Measurements from ENCODE around the gene SH3RF3.

Gene SH3RF3

DNA sequence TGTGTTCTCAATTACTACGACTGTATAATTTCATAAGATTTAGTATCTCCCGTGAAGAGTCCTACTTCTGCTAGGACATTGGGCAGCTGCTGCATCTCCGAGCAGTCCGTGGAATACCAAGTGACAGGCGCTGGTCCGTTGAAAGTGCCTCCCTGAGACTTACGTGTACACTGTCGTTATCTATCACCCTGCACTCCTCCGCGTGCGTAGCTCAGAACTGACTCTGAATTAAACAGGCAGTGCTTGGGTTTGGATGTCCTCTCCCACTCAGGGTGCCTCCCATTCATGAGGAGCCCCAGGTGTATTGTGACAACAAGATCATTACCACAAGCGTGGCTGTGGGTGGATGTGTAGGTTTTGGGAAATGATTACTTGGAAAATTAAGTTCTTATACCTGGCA is 148.4 kb downstream of the SH3RF3 start:
- Histone ChIP-seq H3K4me2 (ENCODE audit: insufficient read depth, low read length, poor library complexity, severe bottlenecking) (no peak overlapping the region), H3K79me1 (ENCODE audit: low read depth, low read length) (no peaks in the 10 kb centered on the region), H3K23ac (ENCODE audit: low read depth, low read length, poor library complexity) (no peak overlapping the region), H4K8ac (ENCODE audit: low read depth, low read length) (no peak overlapping the region), H2AFZ (ENCODE audit: low read length) (no peak overlapping the region), H3K27me3 (ENCODE audit: control insufficient read depth in 3 of 3, insufficient read depth in 3 of 3, low read depth in 1 of 3, low read length in 3 of 3) (no peaks in the 10 kb centered on the region), H4K91ac (ENCODE audit: low read depth, low read length, poor library complexity) (no peak overlapping the region), H2AK5ac (ENCODE audit: low read depth, low read length) (no peak overlapping the region), H3K4ac (ENCODE audit: low read length) (no peak overlapping the region), H2BK12ac (ENCODE audit: low read length) (no peak overlapping the region), H3K14ac (ENCODE audit: low read length) (peak overlapping the region; percentile 10), H2BK120ac (ENCODE audit: low read depth, low read length) (no peak overlapping the region), H3K4me3 (ENCODE audit: low read length in 2 of 2) (no peak overlapping the region), H3K27ac (replicated peaks; ENCODE audit: low read length) (no peak overlapping the region), H3K9me3 (replicated peaks in 1 of 2; ENCODE audit: control insufficient read depth in 2 of 2, insufficient read depth in 1 of 2, low read depth in 1 of 2, low read length in 2 of 2) (no peaks in the 10 kb centered on the region), H2BK15ac (ENCODE audit: low read length) (no peak overlapping the region), H3K36me3 (replicated peaks in 1 of 2; ENCODE audit: control insufficient read depth in 2 of 2, insufficient read depth in 2 of 2, low read length in 2 of 2) (no peaks in the 10 kb centered on the region), H3K9ac (ENCODE audit: low read depth, low read length, poor library complexity) (no peak overlapping the region), H3K4me1 (ENCODE audit: control insufficient read depth in 2 of 2, insufficient read depth in 1 of 2, low read depth in 1 of 2, low read length in 2 of 2) (peaks cover 5 to 6% of the 10 kb centered on the region in 2 donors), H3K18ac (ENCODE audit: low read length) (no peak overlapping the region), H2BK5ac (ENCODE audit: low read length) (no peak overlapping the region)
- DNase-seq (ENCODE audit: low spot score) = no peak
- no CpG with 5 or more reads among the region's 12 CpGs for WGBS, 2 donors (ENCODE audit: extremely low coverage in 2 of 2, insufficient read length in 2 of 2, insufficient replicate concordance in 1 of 2)

DNA sequence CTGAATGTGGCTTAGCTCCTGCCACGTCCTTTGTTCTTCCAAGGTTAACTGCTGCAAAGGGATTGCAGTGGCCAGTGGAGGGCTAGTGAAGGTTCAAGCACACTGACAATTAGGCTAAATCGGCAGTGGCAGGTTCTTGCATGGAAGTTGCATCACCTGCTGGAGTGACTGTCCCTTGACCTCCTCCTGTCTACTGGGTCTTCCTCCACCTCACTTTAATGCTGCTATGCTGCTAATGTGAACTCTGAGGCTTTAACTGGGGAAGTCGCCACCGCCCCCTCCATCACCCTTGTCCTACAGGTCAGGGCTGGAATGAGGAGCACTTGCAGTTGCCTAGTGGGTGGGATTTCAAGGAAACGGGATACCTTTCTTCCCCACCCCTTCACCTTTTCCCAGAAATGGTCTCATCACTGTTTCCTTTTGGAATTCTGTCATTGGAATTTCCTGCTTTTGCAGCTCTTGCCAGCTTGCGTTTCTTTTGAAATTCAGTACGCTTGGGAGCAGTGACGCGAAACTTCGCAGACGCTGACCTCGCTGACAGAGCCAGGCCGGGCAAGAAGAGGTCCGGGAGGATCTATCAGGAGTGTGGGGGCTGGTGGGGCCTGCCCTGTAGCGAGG is 150.3 kb downstream of the SH3RF3 start:
- no peaks in the 10 kb centered on the region for H3K79me1 ChIP-seq (ENCODE audit: low read depth, low read length)
- H3K4me2 ChIP-seq (ENCODE audit: insufficient read depth, low read length, poor library complexity, severe bottlenecking) = no peak overlapping the region
- H2BK12ac ChIP-seq (ENCODE audit: low read length) = no peak overlapping the region
- no peak overlapping the region for H3K14ac ChIP-seq (ENCODE audit: low read length)
- H3K27ac ChIP-seq (replicated peaks; ENCODE audit: low read length) = no peak overlapping the region
- no peaks in the 10 kb centered on the region for H3K36me3 ChIP-seq (replicated peaks in 1 of 2; ENCODE audit: control insufficient read depth in 2 of 2, insufficient read depth in 2 of 2, low read length in 2 of 2)
- no CpG with 5 or more reads among the region's 15 CpGs for WGBS, 2 donors (ENCODE audit: extremely low coverage in 2 of 2, insufficient read length in 2 of 2, insufficient replicate concordance in 1 of 2)
- H3K9me3 ChIP-seq (replicated peaks in 1 of 2; ENCODE audit: control insufficient read depth in 2 of 2, insufficient read depth in 1 of 2, low read depth in 1 of 2, low read length in 2 of 2) = no peaks in the 10 kb centered on the region
- H3K9ac ChIP-seq (ENCODE audit: low read depth, low read length, poor library complexity) = no peak overlapping the region
- peak overlapping the region; percentile 27 for H2AFZ ChIP-seq (ENCODE audit: low read length)
- H3K4me1 ChIP-seq (ENCODE audit: control insufficient read depth in 2 of 2, insufficient read depth in 1 of 2, low read depth in 1 of 2, low read length in 2 of 2) = peaks cover 5 to 6% of the 10 kb centered on the region in 2 donors
- H4K8ac ChIP-seq (ENCODE audit: low read depth, low read length) = no peak overlapping the region
- no peak overlapping the region for H3K23ac ChIP-seq (ENCODE audit: low read depth, low read length, poor library complexity)
- H2BK15ac ChIP-seq (ENCODE audit: low read length) = no peak overlapping the region
- no peak overlapping the region for H2BK5ac ChIP-seq (ENCODE audit: low read length)
- DNase-seq (ENCODE audit: low spot score) = no peak
- H4K91ac ChIP-seq (ENCODE audit: low read depth, low read length, poor library complexity) = no peak overlapping the region
- H3K4me3 ChIP-seq (ENCODE audit: low read length in 2 of 2) = no peak overlapping the region
- H3K18ac ChIP-seq (ENCODE audit: low read length) = no peak overlapping the region
- H3K27me3 ChIP-seq (ENCODE audit: control insufficient read depth in 3 of 3, insufficient read depth in 3 of 3, low read depth in 1 of 3, low read length in 3 of 3) = no peaks in the 10 kb centered on the region
- H2AK5ac ChIP-seq (ENCODE audit: low read depth, low read length) = no peak overlapping the region
- H3K4ac ChIP-seq (ENCODE audit: low read length) = no peak overlapping the region
- H2BK120ac ChIP-seq (ENCODE audit: low read depth, low read length) = no peak overlapping the region

DNA sequence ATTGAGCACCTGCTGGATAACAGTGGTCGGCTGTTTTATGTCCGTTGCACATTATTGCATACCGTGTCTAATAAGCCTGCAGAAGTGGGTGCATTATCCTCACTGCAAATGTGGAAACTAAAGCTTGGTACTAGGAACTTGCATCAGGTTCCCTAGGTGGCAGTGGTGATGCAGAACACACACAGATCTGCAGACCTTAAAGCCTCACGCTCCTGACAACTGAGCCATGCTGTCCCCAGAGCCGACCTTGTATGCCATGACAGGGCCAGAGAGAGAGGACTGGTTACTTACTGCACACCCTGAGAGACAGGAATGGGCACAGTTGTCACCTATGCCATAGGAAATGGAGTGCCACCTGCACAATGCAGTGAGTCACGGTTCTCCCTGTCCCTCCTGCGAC is 151.8 kb downstream of the SH3RF3 start:
- WGBS, 2 donors (ENCODE audit: extremely low coverage in 2 of 2, insufficient read length in 2 of 2, insufficient replicate concordance in 1 of 2) = no CpG with 5 or more reads among the region's 7 CpGs

DNA sequence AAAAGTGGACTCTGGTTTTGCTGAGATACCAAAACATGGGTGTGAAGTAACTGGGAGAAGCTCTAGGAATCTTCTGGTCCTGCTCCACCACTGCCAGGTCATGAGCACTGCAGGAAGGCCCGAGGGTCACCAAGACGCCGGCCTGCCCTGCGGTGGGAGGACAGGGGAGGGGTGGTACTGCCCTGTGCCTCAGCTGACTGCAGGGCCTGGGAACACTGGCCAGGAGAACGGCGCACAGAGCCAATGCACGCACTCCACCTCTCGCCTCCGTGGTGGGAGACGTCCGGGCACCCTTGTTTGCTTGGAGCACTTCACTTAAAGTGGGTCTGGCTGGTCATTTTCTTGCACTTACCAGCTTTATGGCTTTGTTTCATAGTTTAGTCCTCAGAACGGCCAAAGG is 153.4 kb downstream of the SH3RF3 start:
- no peak for DNase-seq (ENCODE audit: low spot score)
- peak overlapping the region; percentile 40 for H3K18ac ChIP-seq (ENCODE audit: low read length)
- no CpG with 5 or more reads among the region's 12 CpGs for WGBS, 2 donors (ENCODE audit: extremely low coverage in 2 of 2, insufficient read length in 2 of 2, insufficient replicate concordance in 1 of 2)
- no peaks in the 10 kb centered on the region for H3K27me3 ChIP-seq (ENCODE audit: control insufficient read depth in 3 of 3, insufficient read depth in 3 of 3, low read depth in 1 of 3, low read length in 3 of 3)
- H3K14ac ChIP-seq (ENCODE audit: low read length) = peak overlapping the region; percentile 25
- no peaks in the 10 kb centered on the region for H3K9me3 ChIP-seq (replicated peaks in 1 of 2; ENCODE audit: control insufficient read depth in 2 of 2, insufficient read depth in 1 of 2, low read depth in 1 of 2, low read length in 2 of 2)
- H3K4me2 ChIP-seq (ENCODE audit: insufficient read depth, low read length, poor library complexity, severe bottlenecking) = no peak overlapping the region
- H3K79me1 ChIP-seq (ENCODE audit: low read depth, low read length) = no peaks in the 10 kb centered on the region
- no peak overlapping the region for H3K27ac ChIP-seq (replicated peaks; ENCODE audit: low read length)
- no peaks in the 10 kb centered on the region for H3K36me3 ChIP-seq (replicated peaks in 1 of 2; ENCODE audit: control insufficient read depth in 2 of 2, insufficient read depth in 2 of 2, low read length in 2 of 2)
- no peak overlapping the region for H2AFZ ChIP-seq (ENCODE audit: low read length)
- H2AK5ac ChIP-seq (ENCODE audit: low read depth, low read length) = no peak overlapping the region
- no peak overlapping the region for H2BK5ac ChIP-seq (ENCODE audit: low read length)
- no peak overlapping the region for H2BK15ac ChIP-seq (ENCODE audit: low read length)
- H3K4me1 ChIP-seq (ENCODE audit: control insufficient read depth in 2 of 2, insufficient read depth in 1 of 2, low read depth in 1 of 2, low read length in 2 of 2) = peaks cover 5 to 8% of the 10 kb centered on the region in 2 donors
- no peak overlapping the region for H3K9ac ChIP-seq (ENCODE audit: low read depth, low read length, poor library complexity)
- H4K8ac ChIP-seq (ENCODE audit: low read depth, low read length) = no peak overlapping the region
- H2BK12ac ChIP-seq (ENCODE audit: low read length) = no peak overlapping the region
- no peak overlapping the region for H3K23ac ChIP-seq (ENCODE audit: low read depth, low read length, poor library complexity)
- H4K91ac ChIP-seq (ENCODE audit: low read depth, low read length, poor library complexity) = no peak overlapping the region
- H3K4ac ChIP-seq (ENCODE audit: low read length) = no peak overlapping the region
- no peak overlapping the region for H2BK120ac ChIP-seq (ENCODE audit: low read depth, low read length)
- no peak overlapping the region for H3K4me3 ChIP-seq (ENCODE audit: low read length in 2 of 2)

More for the DNA sequence above, 151.8 kb downstream of the SH3RF3 start:
- H3K4ac ChIP-seq (ENCODE audit: low read length) = no peak overlapping the region
- H3K4me3 ChIP-seq (ENCODE audit: low read length in 2 of 2) = no peak overlapping the region
- no peak overlapping the region for H2AK5ac ChIP-seq (ENCODE audit: low read depth, low read length)
- no peak overlapping the region for H2BK5ac ChIP-seq (ENCODE audit: low read length)
- peaks cover 5 to 6% of the 10 kb centered on the region in 2 donors for H3K4me1 ChIP-seq (ENCODE audit: control insufficient read depth in 2 of 2, insufficient read depth in 1 of 2, low read depth in 1 of 2, low read length in 2 of 2)
- no peak overlapping the region for H2BK12ac ChIP-seq (ENCODE audit: low read length)
- H2BK15ac ChIP-seq (ENCODE audit: low read length) = no peak overlapping the region
- H3K9ac ChIP-seq (ENCODE audit: low read depth, low read length, poor library complexity) = peak overlapping the region; percentile 51
- H4K8ac ChIP-seq (ENCODE audit: low read depth, low read length) = no peak overlapping the region
- no peaks in the 10 kb centered on the region for H3K9me3 ChIP-seq (replicated peaks in 1 of 2; ENCODE audit: control insufficient read depth in 2 of 2, insufficient read depth in 1 of 2, low read depth in 1 of 2, low read length in 2 of 2)
- no peaks in the 10 kb centered on the region for H3K36me3 ChIP-seq (replicated peaks in 1 of 2; ENCODE audit: control insufficient read depth in 2 of 2, insufficient read depth in 2 of 2, low read length in 2 of 2)
- no peaks in the 10 kb centered on the region for H3K27me3 ChIP-seq (ENCODE audit: control insufficient read depth in 3 of 3, insufficient read depth in 3 of 3, low read depth in 1 of 3, low read length in 3 of 3)
- H3K18ac ChIP-seq (ENCODE audit: low read length) = peak overlapping the region; percentile 9
- no peaks in the 10 kb centered on the region for H3K79me1 ChIP-seq (ENCODE audit: low read depth, low read length)
- H3K4me2 ChIP-seq (ENCODE audit: insufficient read depth, low read length, poor library complexity, severe bottlenecking) = no peak overlapping the region
- no peak overlapping the region for H2AFZ ChIP-seq (ENCODE audit: low read length)
- H3K14ac ChIP-seq (ENCODE audit: low read length) = no peak overlapping the region
- no peak overlapping the region for H2BK120ac ChIP-seq (ENCODE audit: low read depth, low read length)
- H3K23ac ChIP-seq (ENCODE audit: low read depth, low read length, poor library complexity) = no peak overlapping the region
- no peak overlapping the region for H4K91ac ChIP-seq (ENCODE audit: low read depth, low read length, poor library complexity)
- H3K27ac ChIP-seq (replicated peaks; ENCODE audit: low read length) = no peak overlapping the region
- DNase-seq (ENCODE audit: low spot score) = no peak
